ENCODE results near the gene VPS16.

VPS16 gene

GRCh38 chr20:2840138-2840966 is at the start of gene VPS16, which contains the start of gene PCED1A:
TSS of gene VPS16 (plus strand) at chr20:2840745. CDS start at chr20:2840775, 30 bp downstream.
TSS of gene PCED1A (minus strand) at chr20:2840655. CDS start at chr20:2839912, 743 bp downstream.
- DNase-seq (ENCODE audit: low read depth in 2 of 2) = peak; percentile 79 to 87

DNA sequence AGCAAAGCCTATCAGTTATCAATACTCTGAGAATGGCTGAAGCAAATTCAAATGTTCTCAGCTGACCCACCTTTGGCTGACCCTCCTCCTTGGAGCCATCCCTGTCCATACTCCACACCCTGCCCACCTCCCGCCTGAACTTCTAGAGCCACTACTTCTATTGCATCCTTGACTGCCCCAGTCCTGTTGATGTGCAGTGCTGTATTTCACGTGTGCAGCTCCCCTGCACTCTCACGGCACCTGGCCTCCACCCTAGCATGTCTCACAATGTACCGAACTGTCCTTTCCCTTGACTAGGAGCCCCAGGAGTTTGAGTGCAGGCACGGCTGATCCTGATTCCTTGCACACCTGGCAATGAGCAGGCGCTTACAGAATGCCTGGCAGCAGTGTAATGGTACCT is 47.1 kb upstream of the VPS16 start:
- DNase-seq (ENCODE audit: low read depth in 2 of 2) = no peak

GRCh38 chr20:2794202-2794748 is 46.3 kb upstream of the VPS16 start:
- no peak for DNase-seq (ENCODE audit: low read depth in 2 of 2)

GRCh38 chr20:2794866-2795447 is 45.6 kb upstream of the VPS16 start:
- no peak for DNase-seq (ENCODE audit: low read depth in 2 of 2)

GRCh38 chr20:2795451-2795850 is 45.1 kb upstream of the VPS16 start:
- no peak for DNase-seq (ENCODE audit: low read depth in 2 of 2)

DNA sequence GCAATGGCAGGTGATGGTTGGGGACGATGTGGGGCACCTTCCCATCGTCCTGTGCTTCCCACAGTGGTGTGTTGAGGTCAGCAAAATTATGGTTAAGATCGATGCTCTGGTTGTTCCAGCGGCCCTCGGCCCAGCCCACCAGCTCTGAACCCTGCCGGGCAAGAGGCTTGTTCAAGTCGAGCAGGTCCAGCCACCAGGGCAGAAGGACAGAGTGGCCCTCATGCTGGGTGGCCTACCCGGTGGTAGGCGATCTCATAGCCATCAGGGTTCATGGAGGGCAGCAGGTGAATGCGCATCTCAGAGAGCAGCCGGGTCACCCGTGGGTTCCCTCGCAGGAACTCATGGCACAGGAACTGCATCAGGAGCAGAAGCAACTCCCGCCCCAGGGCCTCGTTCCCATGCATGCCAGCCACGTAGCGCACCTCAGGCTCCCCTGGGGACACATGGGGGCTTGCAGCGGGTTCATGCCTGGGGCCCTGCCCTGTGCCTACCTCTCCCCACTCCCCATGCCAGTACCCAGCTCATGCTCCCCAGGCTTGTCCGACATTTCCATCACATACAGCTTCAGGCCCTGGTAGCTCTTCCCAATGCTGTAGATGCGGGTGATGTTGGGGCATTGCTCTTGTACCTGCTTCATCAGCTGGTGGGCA is 44.4 kb upstream of the VPS16 start:
- DNase-seq (ENCODE audit: low read depth in 2 of 2) = no peak

- DNase-seq (ENCODE audit: low read depth in 2 of 2) = no peak
Observed at GRCh38 chr20:2797136-2797983, 43.2 kb upstream of the VPS16 start.

- DNase-seq (ENCODE audit: low read depth in 2 of 2) = no peak
Observed at GRCh38 chr20:2798095-2798805, 42.3 kb upstream of the VPS16 start.

- no peak for DNase-seq (ENCODE audit: low read depth in 2 of 2)
Observed at GRCh38 chr20:2798814-2799213, 41.7 kb upstream of the VPS16 start.

- no peak for DNase-seq (ENCODE audit: low read depth in 2 of 2)
Observed at GRCh38 chr20:2799271-2799670, 41.3 kb upstream of the VPS16 start.

- DNase-seq (ENCODE audit: low read depth in 2 of 2) = no peak
Observed at GRCh38 chr20:2799688-2800520, 40.6 kb upstream of the VPS16 start.

DNA sequence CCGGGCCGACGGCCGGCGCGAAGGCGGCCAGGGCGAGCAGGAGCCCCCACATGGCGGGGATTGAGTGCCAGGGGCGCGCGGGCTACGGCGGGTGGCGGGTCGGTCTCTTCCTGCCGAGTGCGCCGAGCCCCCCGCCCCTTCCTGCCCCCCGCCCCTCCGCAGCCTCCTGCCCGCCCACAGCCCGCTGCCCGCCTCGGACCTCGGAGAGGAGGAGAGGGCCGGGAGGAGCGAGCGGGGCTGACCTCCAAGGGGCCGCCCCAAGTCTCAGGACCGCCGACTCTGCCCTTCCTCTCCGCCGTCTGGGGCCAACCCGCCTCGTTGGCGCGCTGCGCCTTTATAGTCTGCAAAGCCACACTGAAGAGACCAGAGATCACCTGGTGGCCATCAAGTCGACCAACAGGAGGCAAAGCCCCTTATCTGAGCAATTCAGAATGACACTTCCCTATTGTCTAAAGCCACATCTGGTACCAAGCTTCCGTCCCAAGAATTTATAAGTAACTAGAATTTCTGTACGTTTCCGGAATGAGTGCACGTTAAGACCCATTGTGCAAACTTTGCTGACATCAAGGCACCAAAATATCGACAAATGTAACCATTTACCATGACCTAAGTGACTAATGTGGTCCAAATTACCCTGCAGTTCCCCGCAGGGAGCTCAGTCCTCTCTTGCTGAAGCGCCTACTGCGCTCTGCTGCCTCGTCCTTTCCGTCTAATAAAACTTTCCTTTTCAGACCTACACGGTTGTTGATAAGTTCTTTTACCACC is 39.8 kb upstream of the VPS16 start, which contains the start of gene CPXM1:
Gene CPXM1 (minus strand): TSS at position 107 of the 765 bp plus-strand sequence. CDS start 55 bp downstream, at position 52.
- DNase-seq (ENCODE audit: low read depth in 2 of 2) = no peak

DNA sequence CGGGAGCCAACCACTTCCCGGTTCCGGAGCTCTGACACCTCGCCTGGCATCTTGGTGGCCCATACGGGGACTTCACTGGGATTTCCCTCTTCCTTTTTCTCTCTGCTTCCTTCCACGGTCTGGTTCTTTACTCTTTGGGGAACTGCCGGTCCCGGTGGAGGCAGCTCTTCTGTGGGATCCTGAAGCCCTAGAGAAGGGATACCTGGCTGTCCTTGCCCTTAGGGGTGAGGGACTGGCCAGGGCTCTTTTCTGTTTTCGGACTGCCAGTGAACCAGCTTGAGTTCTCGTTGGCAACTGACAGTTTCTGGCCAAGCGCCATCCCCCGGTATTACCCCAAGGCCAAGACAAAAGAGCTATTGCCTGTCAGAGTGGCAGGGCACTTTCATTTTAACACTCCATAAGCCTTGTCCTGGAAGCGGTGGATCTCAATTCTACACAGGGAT is 39.2 kb upstream of the VPS16 start:
- DNase-seq (ENCODE audit: low read depth in 2 of 2) = no peak

DNA sequence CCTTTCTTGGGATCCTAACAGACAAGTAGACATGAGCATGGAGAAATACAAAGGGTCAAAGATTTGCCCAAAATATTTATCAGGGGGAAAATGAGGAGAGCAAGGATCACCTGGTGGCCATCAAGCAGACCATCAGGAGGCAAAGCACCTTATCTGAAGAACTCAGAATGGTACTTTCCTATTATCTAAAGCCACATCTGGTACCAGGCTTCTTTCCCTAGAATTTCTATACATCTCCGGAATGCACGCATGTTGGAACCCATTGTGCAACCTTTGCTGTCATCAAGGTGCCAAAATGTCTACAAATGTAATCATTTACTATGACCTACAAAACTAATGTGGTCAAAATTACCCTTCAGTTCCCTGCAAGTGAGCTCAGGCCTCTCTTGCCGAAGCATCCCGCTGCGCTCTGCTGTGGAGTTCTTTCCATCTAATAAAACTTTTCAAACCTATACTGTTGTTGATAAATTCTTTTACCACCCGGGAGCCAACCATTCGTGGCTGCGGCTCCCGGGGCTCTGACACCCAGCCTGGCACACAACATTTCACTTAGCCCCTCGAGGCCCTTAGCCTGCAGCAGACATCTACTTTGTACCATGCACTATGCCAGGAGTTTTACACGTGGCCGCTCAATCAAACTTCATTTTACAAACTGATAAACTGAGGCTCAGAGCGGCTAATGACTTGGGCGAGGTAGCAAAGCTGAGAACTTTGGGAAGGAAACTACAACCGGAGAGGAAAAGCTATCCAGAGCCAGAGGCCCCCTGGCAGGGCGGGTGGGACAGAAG is 36.3 kb upstream of the VPS16 start:
- no peak for DNase-seq (ENCODE audit: low read depth in 2 of 2)

- DNase-seq (ENCODE audit: low read depth in 2 of 2) = no peak
Observed at GRCh38 chr20:2804852-2805688, 35.5 kb upstream of the VPS16 start.

DNA sequence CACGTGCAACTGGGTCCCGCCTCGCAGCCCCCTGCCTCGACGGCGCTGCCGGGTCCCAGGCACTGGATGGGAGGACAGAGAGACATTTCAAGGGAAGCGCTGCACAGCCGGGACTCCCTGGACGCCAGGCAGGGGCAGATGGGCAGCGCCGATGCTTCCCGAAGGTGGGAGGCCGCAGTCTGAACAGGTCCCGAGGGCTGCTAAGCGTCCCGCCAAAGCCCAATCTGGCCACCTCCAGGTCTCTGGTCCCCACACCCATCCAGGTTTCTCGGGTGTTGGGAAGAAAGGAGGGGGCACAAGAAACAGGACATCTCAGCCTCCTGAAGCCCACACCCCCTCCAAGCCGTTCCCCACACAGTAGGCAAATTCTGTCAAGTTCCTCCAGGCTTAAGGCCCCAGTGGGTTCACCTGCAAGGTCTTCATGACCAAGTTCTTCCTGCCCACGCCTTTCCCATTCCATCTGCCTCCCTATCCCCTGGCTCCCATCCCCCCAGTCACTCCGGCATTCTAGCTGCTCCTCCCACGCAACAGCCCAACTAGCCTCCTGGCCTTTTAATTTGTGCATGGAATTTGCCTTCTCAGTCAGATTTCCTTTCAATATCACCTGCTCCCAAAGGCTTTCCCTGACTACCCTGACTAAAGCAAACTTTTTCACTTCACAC is 34.7 kb upstream of the VPS16 start:
- DNase-seq (ENCODE audit: low read depth in 2 of 2) = no peak

DNA sequence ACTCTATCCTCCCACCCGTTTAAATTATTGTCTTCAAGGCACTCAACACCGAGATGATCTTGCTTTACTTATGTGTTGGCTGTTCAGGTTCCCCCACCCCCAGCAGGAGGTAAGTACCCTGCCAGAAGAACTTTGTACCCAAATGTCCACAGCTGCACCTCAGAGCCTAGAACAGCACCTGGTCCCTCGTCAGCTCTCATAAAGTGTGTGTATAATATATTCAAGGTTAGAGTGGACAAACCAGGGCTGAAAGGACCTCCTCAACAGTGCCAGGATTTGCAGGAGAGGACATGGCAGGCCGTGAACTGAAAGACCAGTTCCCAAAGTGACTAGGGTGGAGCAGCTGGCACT is 34.2 kb upstream of the VPS16 start:
- no peak for DNase-seq (ENCODE audit: low read depth in 2 of 2)

Data from stimulated activated CD8-positive, alpha-beta memory T cell treated with anti-CD3 and anti-CD28 coated beads, Interleukin-7, amount 100 ng/mL, for 4 hours (primary cell).